ENCODE results near the gene ALDH5A1. TPM values are rescaled to one million over a fixed set of nuclear protein-coding genes. Genes with fewer than 3 reads are reported as not detected.
A peak's percentile ranks its signal among the peaks of the same experiment; 100 is the strongest.

Gene ALDH5A1
- total and polyA plus RNA-seq, 2 of the 13 experiments (the other 11 are each of a cell fraction or from before 2014, with no cell fraction given): 12.8 to 32.5 TPM

- TF ChIP-seq SNAPC4 (CRISPR knock-in tag; IDR thresholded peaks at IDR 0.05): 0 out of 2 replicates have a peak, but pooled peaks have one; percentile 68
- TF ChIP-seq AFF4 (CRISPR knock-in tag; IDR thresholded peaks at IDR 0.05): no peak
- TF ChIP-seq, protein P1, sequence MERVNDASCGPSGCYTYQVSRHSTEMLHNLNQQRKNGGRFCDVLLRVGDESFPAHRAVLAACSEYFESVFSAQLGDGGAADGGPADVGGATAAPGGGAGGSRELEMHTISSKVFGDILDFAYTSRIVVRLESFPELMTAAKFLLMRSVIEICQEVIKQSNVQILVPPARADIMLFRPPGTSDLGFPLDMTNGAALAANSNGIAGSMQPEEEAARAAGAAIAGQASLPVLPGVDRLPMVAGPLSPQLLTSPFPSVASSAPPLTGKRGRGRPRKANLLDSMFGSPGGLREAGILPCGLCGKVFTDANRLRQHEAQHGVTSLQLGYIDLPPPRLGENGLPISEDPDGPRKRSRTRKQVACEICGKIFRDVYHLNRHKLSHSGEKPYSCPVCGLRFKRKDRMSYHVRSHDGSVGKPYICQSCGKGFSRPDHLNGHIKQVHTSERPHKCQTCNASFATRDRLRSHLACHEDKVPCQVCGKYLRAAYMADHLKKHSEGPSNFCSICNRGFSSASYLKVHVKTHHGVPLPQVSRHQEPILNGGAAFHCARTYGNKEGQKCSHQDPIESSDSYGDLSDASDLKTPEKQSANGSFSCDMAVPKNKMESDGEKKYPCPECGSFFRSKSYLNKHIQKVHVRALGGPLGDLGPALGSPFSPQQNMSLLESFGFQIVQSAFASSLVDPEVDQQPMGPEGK (CRISPR knock-in tag; IDR thresholded peaks at IDR 0.05): peak; percentile 91
- no peak for TF ChIP-seq ZNF589 (CRISPR knock-in tag; conservative IDR thresholded peaks at IDR 0.05)
- TF ChIP-seq ATF4 (CRISPR knock-in tag; IDR thresholded peaks at IDR 0.05): no peak
- TF ChIP-seq MXI1 (IDR thresholded peaks at IDR 0.05; ENCODE audit: borderline replicate concordance, low read depth, low read length): peak; percentile 53; the same call in 1 of the 3 replicates
- no peak for TF ChIP-seq RFXAP (CRISPR knock-in tag; IDR thresholded peaks at IDR 0.05; ENCODE audit: borderline replicate concordance)
- no peak for TF ChIP-seq KDM3A (CRISPR knock-in tag; IDR thresholded peaks at IDR 0.05; ENCODE audit: low read depth)
- TF ChIP-seq, protein P2, sequence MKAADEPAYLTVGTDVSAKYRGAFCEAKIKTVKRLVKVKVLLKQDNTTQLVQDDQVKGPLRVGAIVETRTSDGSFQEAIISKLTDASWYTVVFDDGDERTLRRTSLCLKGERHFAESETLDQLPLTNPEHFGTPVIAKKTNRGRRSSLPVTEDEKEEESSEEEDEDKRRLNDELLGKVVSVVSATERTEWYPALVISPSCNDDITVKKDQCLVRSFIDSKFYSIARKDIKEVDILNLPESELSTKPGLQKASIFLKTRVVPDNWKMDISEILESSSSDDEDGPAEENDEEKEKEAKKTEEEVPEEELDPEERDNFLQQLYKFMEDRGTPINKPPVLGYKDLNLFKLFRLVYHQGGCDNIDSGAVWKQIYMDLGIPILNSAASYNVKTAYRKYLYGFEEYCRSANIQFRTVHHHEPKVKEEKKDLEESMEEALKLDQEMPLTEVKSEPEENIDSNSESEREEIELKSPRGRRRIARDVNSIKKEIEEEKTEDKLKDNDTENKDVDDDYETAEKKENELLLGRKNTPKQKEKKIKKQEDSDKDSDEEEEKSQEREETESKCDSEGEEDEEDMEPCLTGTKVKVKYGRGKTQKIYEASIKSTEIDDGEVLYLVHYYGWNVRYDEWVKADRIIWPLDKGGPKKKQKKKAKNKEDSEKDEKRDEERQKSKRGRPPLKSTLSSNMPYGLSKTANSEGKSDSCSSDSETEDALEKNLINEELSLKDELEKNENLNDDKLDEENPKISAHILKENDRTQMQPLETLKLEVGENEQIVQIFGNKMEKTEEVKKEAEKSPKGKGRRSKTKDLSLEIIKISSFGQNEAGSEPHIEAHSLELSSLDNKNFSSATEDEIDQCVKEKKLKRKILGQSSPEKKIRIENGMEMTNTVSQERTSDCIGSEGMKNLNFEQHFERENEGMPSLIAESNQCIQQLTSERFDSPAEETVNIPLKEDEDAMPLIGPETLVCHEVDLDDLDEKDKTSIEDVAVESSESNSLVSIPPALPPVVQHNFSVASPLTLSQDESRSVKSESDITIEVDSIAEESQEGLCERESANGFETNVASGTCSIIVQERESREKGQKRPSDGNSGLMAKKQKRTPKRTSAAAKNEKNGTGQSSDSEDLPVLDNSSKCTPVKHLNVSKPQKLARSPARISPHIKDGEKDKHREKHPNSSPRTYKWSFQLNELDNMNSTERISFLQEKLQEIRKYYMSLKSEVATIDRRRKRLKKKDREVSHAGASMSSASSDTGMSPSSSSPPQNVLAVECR (CRISPR knock-in tag; IDR thresholded peaks at IDR 0.05; ENCODE audit: borderline replicate concordance): no peak; the same call in 1 of the 2 replicates
Measured at GRCh38 chr6:24504649-24505586, 10.1 kb downstream of the ALDH5A1 start (continued).

Data from HepG2 (cell line).